ENCODE results near the gene CUTA. TPM values are rescaled to one million over a fixed set of nuclear protein-coding genes. Genes with fewer than 3 reads are reported as not detected.

The CUTA gene
- polyA plus RNA-seq, 1 experiment, result 298 TPM

GRCh38 chr6:33439956-33440648 lies 22.2 kb upstream of the CUTA start:
- no peak for DNase-seq (ENCODE audit: low read depth, low spot score)
- Histone ChIP-seq H3K9me3 (ENCODE audit: control insufficient read depth, insufficient read depth, low read length) (no peaks in the 10 kb centered on the region), H3K4me3 (ENCODE audit: low read depth, low read length) (no peak overlapping the region), H3K27me3 (ENCODE audit: control insufficient read depth, insufficient read depth, low read length) (no peaks in the 10 kb centered on the region), H3K27ac (ENCODE audit: low read depth, low read length) (no peak overlapping the region)
- no peak for TF ChIP-seq CTCF (IDR thresholded peaks at IDR 0.05; ENCODE audit: low read depth, low read length)
- CTCF ChIA-PET, result no interaction called here
- POLR2A ChIA-PET, result interaction anchor here (0.8 to 2.0 kb wide), 2 partner anchors 9 to 14 kb away, joined by 3 to 6 read pairs; partner anchors contain the start of gene ZBTB9

- TF ChIP-seq CTCF (IDR thresholded peaks at IDR 0.05; ENCODE audit: low read depth, low read length), result no peak
- H3K4me3 ChIP-seq (ENCODE audit: low read depth, low read length), result no peak overlapping the region
- CTCF ChIA-PET, result no interaction called here
- no peak for DNase-seq (ENCODE audit: low read depth, low spot score)
- POLR2A ChIA-PET, result no interaction called here
- no peaks in the 10 kb centered on the region for H3K9me3 ChIP-seq (ENCODE audit: control insufficient read depth, insufficient read depth, low read length)
- no peaks in the 10 kb centered on the region for H3K27me3 ChIP-seq (ENCODE audit: control insufficient read depth, insufficient read depth, low read length)
- no peak overlapping the region for H3K27ac ChIP-seq (ENCODE audit: low read depth, low read length)
These were observed 21.2 kb upstream of the CUTA start for GRCh38 chr6:33438978-33439594.

GRCh38 chr6:33437666-33438065 lies 19.8 kb upstream of the CUTA start:
- H3K27ac ChIP-seq (ENCODE audit: low read depth, low read length), result no peak overlapping the region
- ChIA-PET CTCF (no interaction called here), POLR2A (no interaction called here)
- DNase-seq (ENCODE audit: low read depth, low spot score), result no peak
- no peak overlapping the region for H3K4me3 ChIP-seq (ENCODE audit: low read depth, low read length)
- no peaks in the 10 kb centered on the region for H3K9me3 ChIP-seq (ENCODE audit: control insufficient read depth, insufficient read depth, low read length)
- no peaks in the 10 kb centered on the region for H3K27me3 ChIP-seq (ENCODE audit: control insufficient read depth, insufficient read depth, low read length)
- TF ChIP-seq CTCF (IDR thresholded peaks at IDR 0.05; ENCODE audit: low read depth, low read length), result no peak

- no peaks in the 10 kb centered on the region for H3K27me3 ChIP-seq (ENCODE audit: control insufficient read depth, insufficient read depth, low read length)
- no peak for DNase-seq (ENCODE audit: low read depth, low spot score)
- ChIA-PET CTCF (no interaction called here), POLR2A (no interaction called here)
- H3K4me3 ChIP-seq (ENCODE audit: low read depth, low read length), result no peak overlapping the region
- no peak for TF ChIP-seq CTCF (IDR thresholded peaks at IDR 0.05; ENCODE audit: low read depth, low read length)
- no peak overlapping the region for H3K27ac ChIP-seq (ENCODE audit: low read depth, low read length)
- no peaks in the 10 kb centered on the region for H3K9me3 ChIP-seq (ENCODE audit: control insufficient read depth, insufficient read depth, low read length)
These were observed 17.1 kb upstream of the CUTA start for GRCh38 chr6:33434961-33435360.

GRCh38 chr6:33433544-33434191 lies 15.8 kb upstream of the CUTA start:
- Histone ChIP-seq H3K27me3 (ENCODE audit: control insufficient read depth, insufficient read depth, low read length) (no peaks in the 10 kb centered on the region), H3K4me3 (ENCODE audit: low read depth, low read length) (no peak overlapping the region), H3K9me3 (ENCODE audit: control insufficient read depth, insufficient read depth, low read length) (no peaks in the 10 kb centered on the region), H3K27ac (ENCODE audit: low read depth, low read length) (peak overlapping the region; percentile 11)
- no peak for TF ChIP-seq CTCF (IDR thresholded peaks at IDR 0.05; ENCODE audit: low read depth, low read length)
- DNase-seq (ENCODE audit: low read depth, low spot score), result no peak
- POLR2A ChIA-PET, result interaction anchor here (0.6 kb wide), 1 partner anchor 37 kb away, joined by 5 read pairs; no protein-coding TSS in a partner anchor
- CTCF ChIA-PET, result interaction anchor here (1.2 kb wide), 1 partner anchor 43 kb away, joined by 3 read pairs; no protein-coding TSS in a partner anchor

All from AG04450 (cell line).